Mesothelial cell of epicardium (in vitro differentiated cells): Measurements from ENCODE around the gene RNF26. TPM values are rescaled to one million over a fixed set of nuclear protein-coding genes. Genes with fewer than 3 reads are reported as not detected.

Experiments used
- DNase-seq, 2 experiments: peaks; one replicate each; pipeline ENCODE4 v3.0.0; 2021; ENCODE audit warnings: low spot score in 2 of 2; ENCODE audit not compliant: unreplicated experiment in 2 of 2
- H3K27ac Mint-ChIP-seq: 2 replicates; pipeline ENCODE4 v1.8.0; 2021; ENCODE audit warnings: mixed read lengths
- H3K27me3 Mint-ChIP-seq: 2 replicates; pipeline ENCODE4 v1.8.0; 2021; ENCODE audit warnings: low read depth, mixed read lengths
- H3K36me3 Mint-ChIP-seq: 2 replicates; pipeline ENCODE4 v1.8.0; 2021; ENCODE audit warnings: mixed read lengths
- H3K4me1 Mint-ChIP-seq: 2 replicates; pipeline ENCODE4 v1.8.0; 2021; ENCODE audit warnings: mixed read lengths
- H3K4me3 Mint-ChIP-seq: 2 replicates; pipeline ENCODE4 v1.8.0; 2021; ENCODE audit warnings: mild to moderate bottlenecking, moderate library complexity, mixed read lengths
- H3K9me3 Mint-ChIP-seq: 2 replicates; pipeline ENCODE4 v1.8.0; 2021; ENCODE audit warnings: mixed read lengths
- CTCF ChIP-seq: fragments of 200-600 bp; sonication (generic); IDR thresholded peaks from one replicate; pipeline ENCODE4 v1.5.0; 2021; ENCODE audit warnings: antibody characterized with exemption; ENCODE audit not compliant: unreplicated experiment
- total RNA-seq: library from RNA; stranded (reverse); gene quantifications from 3 replicates; pipeline ENCODE4 v1.2.1, GENCODE V29; 2021

The RNF26 gene
- total RNA-seq, 1 donor from 2014 or later, result 36.2 TPM

GRCh38 chr11:119338318-119338890 lies 4.1 kb downstream of the RNF26 start:
- TF ChIP-seq CTCF, result peak; percentile 76
- Mint-ChIP-seq H3K27me3 (peaks cover 34% of the 10 kb centered on the region), H3K4me3 (peak overlapping the region; percentile 67), H3K27ac (peak overlapping the region; percentile 83), H3K9me3 (no peaks in the 10 kb centered on the region), H3K4me1 (peaks cover 50% of the 10 kb centered on the region), H3K36me3 (peaks cover 5% of the 10 kb centered on the region)
- DNase-seq, result peak; percentile 52 to 88

GRCh38 chr11:119338965-119339588 lies 4.8 kb downstream of the RNF26 start:
- Mint-ChIP-seq H3K36me3 (peaks cover 5% of the 10 kb centered on the region), H3K9me3 (no peaks in the 10 kb centered on the region), H3K4me3 (peak overlapping the region; percentile 67), H3K27ac (peak overlapping the region; percentile 83), H3K27me3 (peaks cover 39% of the 10 kb centered on the region), H3K4me1 (peaks cover 48% of the 10 kb centered on the region)
- no peak for TF ChIP-seq CTCF
- no peak for DNase-seq

GRCh38 chr11:119339589-119340334 lies 5.4 kb downstream of the RNF26 start:
- peak; percentile 96 for TF ChIP-seq CTCF
- peak in 1 of 2 experiments; percentile 76 for DNase-seq
- Mint-ChIP-seq H3K4me1 (peaks cover 47% of the 10 kb centered on the region), H3K27me3 (peaks cover 44% of the 10 kb centered on the region), H3K4me3 (peak overlapping the region; percentile 67), H3K27ac (no peak overlapping the region), H3K36me3 (peaks cover 5% of the 10 kb centered on the region), H3K9me3 (no peaks in the 10 kb centered on the region)

- Mint-ChIP-seq H3K27me3 (peaks cover 49% of the 10 kb centered on the region), H3K27ac (peak within 1 kb of the TSS; percentile 23)
Observed at GRCh38 chr11:119340335-119341221, 6.3 kb downstream of the RNF26 start, which contains the start of gene C1QTNF5. C1QTNF5 (minus strand) TSS chr11:119340883; CDS start chr11:119340397, 486 bp downstream.

More at GRCh38 chr11:119340335-119341221, 6.3 kb downstream of the RNF26 start, which contains the start of gene C1QTNF5:
- Mint-ChIP-seq H3K4me1 (peaks cover 40% of the 10 kb centered on the region), H3K4me3 (peak within 1 kb of the TSS; percentile 53), H3K36me3 (peaks cover 5% of the 10 kb centered on the region), H3K9me3 (no peaks in the 10 kb centered on the region)
- DNase-seq, result no peak
- TF ChIP-seq CTCF, result no peak
